Liver (tissue), 3 donors: Measurements from ENCODE around the gene GPR22.

Source experiments
- GABPA ChIP-seq, 2 donors: IDR thresholded peaks in 1 of 2; conservative IDR thresholded peaks in 1 of 2; 2 replicates each; pipeline ENCODE4 v1.6.1; 2016; ENCODE audit warnings: antibody characterized with exemption in 2 of 2, mild to moderate bottlenecking in 1 of 2, moderate library complexity in 1 of 2
- RAD21 ChIP-seq, 2 donors: IDR thresholded peaks; 2 replicates each; pipeline ENCODE4 v1.6.1; 2016; ENCODE audit warnings: antibody characterized with exemption in 2 of 2, mild to moderate bottlenecking in 2 of 2
- RXRA ChIP-seq, 2 donors: IDR thresholded peaks; 2 replicates each; pipeline ENCODE4 v1.6.1; 2017 to 2018; ENCODE audit warnings: antibody characterized with exemption in 2 of 2, mild to moderate bottlenecking in 1 of 2
- SP1 ChIP-seq: IDR thresholded peaks from 2 replicates; pipeline ENCODE4 v1.6.1; 2018; ENCODE audit warnings: antibody characterized with exemption, mild to moderate bottlenecking
- TAF1 ChIP-seq: conservative IDR thresholded peaks from 2 replicates; pipeline ENCODE4 v1.6.1; 2016; ENCODE audit warnings: antibody characterized with exemption, mild to moderate bottlenecking
- TF ChIP-seq, protein P1 (sequence below): fragments of 150-350 bp; IDR thresholded peaks from 2 replicates; pipeline ENCODE4 v1.5.1; 2017; ENCODE audit warnings: improper control_type of control experiment, low read depth, low read length; ENCODE audit not compliant: missing input control
- TF ChIP-seq, protein P2 (sequence below): IDR thresholded peaks from 2 replicates; pipeline ENCODE4 v1.6.1; 2016; ENCODE audit warnings: antibody characterized with exemption
- TF ChIP-seq, protein P3 (sequence below): IDR thresholded peaks from 2 replicates; pipeline ENCODE4 v1.6.1; 2016; ENCODE audit warnings: antibody characterized with exemption, mild to moderate bottlenecking
- TF ChIP-seq, protein P4 (sequence below): IDR thresholded peaks from 2 replicates; pipeline ENCODE4 v1.6.1; 2016; ENCODE audit warnings: antibody characterized with exemption
- donor health status: healthy.
- donor health status: healthy.

DNA sequence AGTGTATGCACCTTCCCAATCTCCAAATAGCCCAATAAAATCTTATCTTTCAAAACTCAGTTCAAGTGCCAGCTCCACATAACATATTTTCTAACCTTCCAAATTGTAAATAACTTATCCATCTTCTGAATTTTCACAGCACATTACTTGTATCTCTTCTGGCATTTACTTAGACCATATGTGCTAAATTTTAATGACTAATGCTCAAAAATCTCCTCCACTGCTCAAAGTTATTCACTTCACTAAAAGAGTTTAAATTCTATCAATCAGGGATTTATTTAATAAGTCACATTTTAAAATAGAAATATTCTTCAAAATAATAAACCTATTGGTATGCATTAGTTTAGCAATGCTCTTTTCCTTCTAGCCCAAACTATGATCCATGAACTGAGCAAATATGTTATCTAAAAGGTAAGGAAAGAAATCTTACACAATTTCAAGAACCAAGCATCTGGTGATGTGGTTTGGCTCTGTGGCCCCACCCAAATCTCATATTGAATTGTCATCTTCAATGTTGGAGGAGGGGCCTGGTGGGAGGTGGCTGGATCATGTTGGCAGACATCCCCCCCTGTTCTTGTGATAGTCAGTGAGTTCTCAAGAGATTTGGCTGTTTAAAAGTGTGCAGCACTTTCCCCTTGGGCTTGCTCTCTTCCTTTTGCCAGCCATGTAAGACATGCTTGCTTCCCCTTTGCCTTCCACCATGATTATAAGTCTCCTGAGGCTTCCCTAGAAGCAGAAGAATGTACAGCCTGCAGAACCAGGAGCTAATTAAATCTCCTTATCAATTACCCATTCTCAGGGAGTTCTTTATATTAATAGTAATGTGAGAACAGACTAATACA lies 28.1 kb upstream of the GPR22 start:
- TF ChIP-seq TAF1 = no peak
- TF ChIP-seq SP1 = no peak
- TF ChIP-seq, protein P1, sequence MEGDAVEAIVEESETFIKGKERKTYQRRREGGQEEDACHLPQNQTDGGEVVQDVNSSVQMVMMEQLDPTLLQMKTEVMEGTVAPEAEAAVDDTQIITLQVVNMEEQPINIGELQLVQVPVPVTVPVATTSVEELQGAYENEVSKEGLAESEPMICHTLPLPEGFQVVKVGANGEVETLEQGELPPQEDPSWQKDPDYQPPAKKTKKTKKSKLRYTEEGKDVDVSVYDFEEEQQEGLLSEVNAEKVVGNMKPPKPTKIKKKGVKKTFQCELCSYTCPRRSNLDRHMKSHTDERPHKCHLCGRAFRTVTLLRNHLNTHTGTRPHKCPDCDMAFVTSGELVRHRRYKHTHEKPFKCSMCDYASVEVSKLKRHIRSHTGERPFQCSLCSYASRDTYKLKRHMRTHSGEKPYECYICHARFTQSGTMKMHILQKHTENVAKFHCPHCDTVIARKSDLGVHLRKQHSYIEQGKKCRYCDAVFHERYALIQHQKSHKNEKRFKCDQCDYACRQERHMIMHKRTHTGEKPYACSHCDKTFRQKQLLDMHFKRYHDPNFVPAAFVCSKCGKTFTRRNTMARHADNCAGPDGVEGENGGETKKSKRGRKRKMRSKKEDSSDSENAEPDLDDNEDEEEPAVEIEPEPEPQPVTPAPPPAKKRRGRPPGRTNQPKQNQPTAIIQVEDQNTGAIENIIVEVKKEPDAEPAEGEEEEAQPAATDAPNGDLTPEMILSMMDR = no peak
- TF ChIP-seq, protein P2, sequence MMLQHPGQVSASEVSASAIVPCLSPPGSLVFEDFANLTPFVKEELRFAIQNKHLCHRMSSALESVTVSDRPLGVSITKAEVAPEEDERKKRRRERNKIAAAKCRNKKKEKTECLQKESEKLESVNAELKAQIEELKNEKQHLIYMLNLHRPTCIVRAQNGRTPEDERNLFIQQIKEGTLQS = no peak
- no peak for TF ChIP-seq RAD21 (IDR thresholded peaks at IDR 0.05)
- no peak for TF ChIP-seq GABPA (IDR thresholded peaks at IDR 0.05 in 1 of 2, conservative IDR thresholded peaks at IDR 0.05 in 1 of 2)
- TF ChIP-seq, protein P3, sequence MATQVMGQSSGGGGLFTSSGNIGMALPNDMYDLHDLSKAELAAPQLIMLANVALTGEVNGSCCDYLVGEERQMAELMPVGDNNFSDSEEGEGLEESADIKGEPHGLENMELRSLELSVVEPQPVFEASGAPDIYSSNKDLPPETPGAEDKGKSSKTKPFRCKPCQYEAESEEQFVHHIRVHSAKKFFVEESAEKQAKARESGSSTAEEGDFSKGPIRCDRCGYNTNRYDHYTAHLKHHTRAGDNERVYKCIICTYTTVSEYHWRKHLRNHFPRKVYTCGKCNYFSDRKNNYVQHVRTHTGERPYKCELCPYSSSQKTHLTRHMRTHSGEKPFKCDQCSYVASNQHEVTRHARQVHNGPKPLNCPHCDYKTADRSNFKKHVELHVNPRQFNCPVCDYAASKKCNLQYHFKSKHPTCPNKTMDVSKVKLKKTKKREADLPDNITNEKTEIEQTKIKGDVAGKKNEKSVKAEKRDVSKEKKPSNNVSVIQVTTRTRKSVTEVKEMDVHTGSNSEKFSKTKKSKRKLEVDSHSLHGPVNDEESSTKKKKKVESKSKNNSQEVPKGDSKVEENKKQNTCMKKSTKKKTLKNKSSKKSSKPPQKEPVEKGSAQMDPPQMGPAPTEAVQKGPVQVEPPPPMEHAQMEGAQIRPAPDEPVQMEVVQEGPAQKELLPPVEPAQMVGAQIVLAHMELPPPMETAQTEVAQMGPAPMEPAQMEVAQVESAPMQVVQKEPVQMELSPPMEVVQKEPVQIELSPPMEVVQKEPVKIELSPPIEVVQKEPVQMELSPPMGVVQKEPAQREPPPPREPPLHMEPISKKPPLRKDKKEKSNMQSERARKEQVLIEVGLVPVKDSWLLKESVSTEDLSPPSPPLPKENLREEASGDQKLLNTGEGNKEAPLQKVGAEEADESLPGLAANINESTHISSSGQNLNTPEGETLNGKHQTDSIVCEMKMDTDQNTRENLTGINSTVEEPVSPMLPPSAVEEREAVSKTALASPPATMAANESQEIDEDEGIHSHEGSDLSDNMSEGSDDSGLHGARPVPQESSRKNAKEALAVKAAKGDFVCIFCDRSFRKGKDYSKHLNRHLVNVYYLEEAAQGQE = no peak
- TF ChIP-seq, protein P4, sequence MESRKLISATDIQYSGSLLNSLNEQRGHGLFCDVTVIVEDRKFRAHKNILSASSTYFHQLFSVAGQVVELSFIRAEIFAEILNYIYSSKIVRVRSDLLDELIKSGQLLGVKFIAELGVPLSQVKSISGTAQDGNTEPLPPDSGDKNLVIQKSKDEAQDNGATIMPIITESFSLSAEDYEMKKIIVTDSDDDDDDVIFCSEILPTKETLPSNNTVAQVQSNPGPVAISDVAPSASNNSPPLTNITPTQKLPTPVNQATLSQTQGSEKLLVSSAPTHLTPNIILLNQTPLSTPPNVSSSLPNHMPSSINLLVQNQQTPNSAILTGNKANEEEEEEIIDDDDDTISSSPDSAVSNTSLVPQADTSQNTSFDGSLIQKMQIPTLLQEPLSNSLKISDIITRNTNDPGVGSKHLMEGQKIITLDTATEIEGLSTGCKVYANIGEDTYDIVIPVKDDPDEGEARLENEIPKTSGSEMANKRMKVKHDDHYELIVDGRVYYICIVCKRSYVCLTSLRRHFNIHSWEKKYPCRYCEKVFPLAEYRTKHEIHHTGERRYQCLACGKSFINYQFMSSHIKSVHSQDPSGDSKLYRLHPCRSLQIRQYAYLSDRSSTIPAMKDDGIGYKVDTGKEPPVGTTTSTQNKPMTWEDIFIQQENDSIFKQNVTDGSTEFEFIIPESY = no peak
- no peak for TF ChIP-seq RXRA (IDR thresholded peaks at IDR 0.05)
